ENCODE measurements around the gene RAB11FIP2.

RAB11FIP2 gene

DNA sequence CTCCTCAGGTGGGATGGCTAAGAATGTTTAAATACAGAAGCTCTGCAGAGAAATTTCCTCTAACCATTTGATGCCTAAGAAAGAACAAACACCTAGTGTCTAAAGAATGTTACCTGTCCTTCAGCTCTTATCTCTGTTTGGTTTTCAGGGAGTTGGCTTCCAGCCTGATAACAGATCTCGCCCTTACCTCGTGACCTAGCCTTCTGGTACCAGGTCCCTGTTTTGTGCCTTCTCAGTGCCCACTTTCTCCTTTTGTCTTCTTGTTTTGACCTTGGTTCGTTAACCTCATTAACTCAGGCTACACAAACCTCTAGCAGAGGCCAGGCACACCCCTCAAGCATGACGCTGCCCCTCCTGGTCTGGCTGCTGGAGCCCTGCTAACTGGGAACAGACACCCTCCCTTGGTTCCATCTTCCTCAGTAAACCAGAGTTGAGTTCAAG lies 16.1 kb upstream of the RAB11FIP2 start:
- no peak for TF ChIP-seq ZNF274 (IDR thresholded peaks at IDR 0.05; ENCODE audit: low read depth, low read length)
- TF ChIP-seq YY1 (IDR thresholded peaks at IDR 0.05; ENCODE audit: insufficient read depth, insufficient read length) = no peak
- no peak for TF ChIP-seq SUZ12 (IDR thresholded peaks at IDR 0.05; ENCODE audit: extremely low read depth, insufficient read depth, insufficient read length)
- Histone ChIP-seq H3K9ac (ENCODE audit: insufficient read length, low read depth) (no peak overlapping the region), H3K36me3 (ENCODE audit: insufficient read depth, insufficient read length, low read length) (no peaks in the 10 kb centered on the region), H3K4me1 (ENCODE audit: insufficient read depth, insufficient read length) (no peaks in the 10 kb centered on the region), H3K27me3 (ENCODE audit: insufficient read depth, insufficient read length) (no peaks in the 10 kb centered on the region), H3K9me3 (ENCODE audit: insufficient read depth, low read length) (no peaks in the 10 kb centered on the region), H3K4me3 (ENCODE audit: insufficient read length, low read depth) (no peak overlapping the region)
- no peak for DNase-seq (ENCODE audit: low read depth, low spot score)

DNA sequence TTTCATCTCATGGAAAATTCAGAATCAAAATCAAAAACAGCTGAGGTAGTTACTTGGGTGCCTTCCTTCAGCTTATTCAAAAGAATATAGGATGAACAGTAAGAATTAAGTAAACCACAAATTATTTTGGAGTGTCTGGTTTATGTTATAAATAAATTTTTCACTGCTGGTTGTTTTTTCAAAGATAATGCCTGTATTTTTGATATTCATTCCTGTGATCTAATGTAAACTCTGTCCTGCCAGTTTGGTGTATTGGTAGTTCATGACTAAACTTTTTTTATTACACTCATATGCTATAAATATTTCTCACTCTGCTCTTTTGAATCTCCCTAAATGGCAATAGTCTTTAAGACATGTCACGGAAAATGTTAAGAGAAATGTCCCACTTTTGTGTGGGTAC lies 11.6 kb upstream of the RAB11FIP2 start:
- no peaks in the 10 kb centered on the region for H3K27me3 ChIP-seq (ENCODE audit: insufficient read depth, insufficient read length)
- no peak overlapping the region for H3K9ac ChIP-seq (ENCODE audit: insufficient read length, low read depth)
- TF ChIP-seq ZNF274 (IDR thresholded peaks at IDR 0.05; ENCODE audit: low read depth, low read length) (no peak), YY1 (IDR thresholded peaks at IDR 0.05; ENCODE audit: insufficient read depth, insufficient read length) (no peak), SUZ12 (IDR thresholded peaks at IDR 0.05; ENCODE audit: extremely low read depth, insufficient read depth, insufficient read length) (no peak)
- no peaks in the 10 kb centered on the region for H3K4me1 ChIP-seq (ENCODE audit: insufficient read depth, insufficient read length)
- H3K36me3 ChIP-seq (ENCODE audit: insufficient read depth, insufficient read length, low read length) = no peaks in the 10 kb centered on the region
- H3K9me3 ChIP-seq (ENCODE audit: insufficient read depth, low read length) = no peaks in the 10 kb centered on the region
- no peak overlapping the region for H3K4me3 ChIP-seq (ENCODE audit: insufficient read length, low read depth)
- no peak for DNase-seq (ENCODE audit: low read depth, low spot score)

DNA sequence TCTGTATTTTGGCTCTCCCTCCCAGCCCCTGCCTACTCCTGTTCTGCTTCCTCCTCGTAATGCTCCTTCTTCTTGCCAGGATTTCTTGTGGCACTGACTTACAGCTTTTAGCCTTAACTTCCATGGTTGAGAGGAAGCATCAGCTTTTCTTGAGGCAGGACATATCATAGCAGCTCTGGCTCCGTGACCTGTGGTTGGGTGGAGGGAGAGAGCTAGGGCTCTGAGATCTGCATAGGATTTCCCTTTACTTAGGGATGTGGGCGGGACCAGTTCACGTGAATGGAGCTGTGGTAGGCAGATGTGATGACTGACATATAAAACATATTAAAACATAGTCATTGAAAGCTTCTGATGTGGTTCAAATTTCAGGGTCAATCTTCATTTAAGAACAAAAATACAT lies 10.6 kb upstream of the RAB11FIP2 start:
- no peak overlapping the region for H3K4me3 ChIP-seq (ENCODE audit: insufficient read length, low read depth)
- DNase-seq (ENCODE audit: low read depth, low spot score) = no peak
- no peak for TF ChIP-seq ZNF274 (IDR thresholded peaks at IDR 0.05; ENCODE audit: low read depth, low read length)
- TF ChIP-seq YY1 (IDR thresholded peaks at IDR 0.05; ENCODE audit: insufficient read depth, insufficient read length) = no peak
- TF ChIP-seq SUZ12 (IDR thresholded peaks at IDR 0.05; ENCODE audit: extremely low read depth, insufficient read depth, insufficient read length) = no peak
- H3K4me1 ChIP-seq (ENCODE audit: insufficient read depth, insufficient read length) = no peaks in the 10 kb centered on the region
- no peak overlapping the region for H3K9ac ChIP-seq (ENCODE audit: insufficient read length, low read depth)
- no peaks in the 10 kb centered on the region for H3K9me3 ChIP-seq (ENCODE audit: insufficient read depth, low read length)
- no peaks in the 10 kb centered on the region for H3K36me3 ChIP-seq (ENCODE audit: insufficient read depth, insufficient read length, low read length)
- H3K27me3 ChIP-seq (ENCODE audit: insufficient read depth, insufficient read length) = no peaks in the 10 kb centered on the region

DNA sequence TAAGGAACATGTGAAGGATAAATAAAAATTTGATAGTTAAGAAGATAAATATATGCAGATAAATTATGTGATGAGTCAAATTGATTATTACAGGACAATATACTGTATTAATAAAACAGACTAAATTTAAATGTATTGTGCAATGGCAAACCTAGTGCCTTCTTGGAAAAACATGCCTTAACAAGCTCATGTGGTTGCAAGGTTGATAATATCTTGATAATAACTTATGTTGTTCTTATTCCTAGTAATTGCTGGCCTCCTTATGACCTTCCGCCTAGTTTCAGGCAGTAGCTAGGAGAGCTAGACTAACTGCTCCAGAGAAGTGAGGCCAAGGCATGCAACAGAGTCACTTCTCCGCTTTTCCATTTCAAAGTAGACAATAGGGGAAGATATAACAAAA lies 7.6 kb upstream of the RAB11FIP2 start:
- no peak overlapping the region for H3K4me3 ChIP-seq (ENCODE audit: insufficient read length, low read depth)
- H3K27me3 ChIP-seq (ENCODE audit: insufficient read depth, insufficient read length) = no peaks in the 10 kb centered on the region
- DNase-seq (ENCODE audit: low read depth, low spot score) = no peak
- H3K36me3 ChIP-seq (ENCODE audit: insufficient read depth, insufficient read length, low read length) = no peaks in the 10 kb centered on the region
- TF ChIP-seq YY1 (IDR thresholded peaks at IDR 0.05; ENCODE audit: insufficient read depth, insufficient read length) (no peak), SUZ12 (IDR thresholded peaks at IDR 0.05; ENCODE audit: extremely low read depth, insufficient read depth, insufficient read length) (no peak), ZNF274 (IDR thresholded peaks at IDR 0.05; ENCODE audit: low read depth, low read length) (no peak)
- H3K9ac ChIP-seq (ENCODE audit: insufficient read length, low read depth) = no peak overlapping the region
- H3K9me3 ChIP-seq (ENCODE audit: insufficient read depth, low read length) = no peaks in the 10 kb centered on the region
- no peaks in the 10 kb centered on the region for H3K4me1 ChIP-seq (ENCODE audit: insufficient read depth, insufficient read length)

DNA sequence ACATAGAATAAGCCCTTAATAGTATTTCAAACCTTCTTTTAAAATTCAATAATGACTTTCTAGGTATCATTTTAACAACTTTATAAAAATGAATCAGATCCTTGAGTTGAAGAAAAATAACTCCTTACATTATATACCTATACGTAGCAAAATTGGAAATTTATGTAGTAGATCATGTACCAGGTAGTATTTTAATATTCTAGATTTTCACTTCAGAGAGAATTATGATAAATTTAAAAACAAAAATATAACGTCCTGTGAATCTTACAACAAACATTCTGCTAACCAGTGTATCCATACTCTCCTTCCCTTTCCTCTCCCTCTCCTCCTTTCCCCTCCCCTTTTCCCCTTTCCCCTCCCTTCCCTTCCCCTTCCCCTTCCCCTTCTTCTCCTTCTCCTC lies 6.1 kb upstream of the RAB11FIP2 start:
- Histone ChIP-seq H3K27me3 (ENCODE audit: insufficient read depth, insufficient read length) (no peaks in the 10 kb centered on the region), H3K4me1 (ENCODE audit: insufficient read depth, insufficient read length) (no peaks in the 10 kb centered on the region), H3K9ac (ENCODE audit: insufficient read length, low read depth) (no peak overlapping the region), H3K36me3 (ENCODE audit: insufficient read depth, insufficient read length, low read length) (no peaks in the 10 kb centered on the region), H3K9me3 (ENCODE audit: insufficient read depth, low read length) (no peaks in the 10 kb centered on the region), H3K4me3 (ENCODE audit: insufficient read length, low read depth) (no peak overlapping the region)
- DNase-seq (ENCODE audit: low read depth, low spot score) = no peak
- TF ChIP-seq ZNF274 (IDR thresholded peaks at IDR 0.05; ENCODE audit: low read depth, low read length) (no peak), SUZ12 (IDR thresholded peaks at IDR 0.05; ENCODE audit: extremely low read depth, insufficient read depth, insufficient read length) (no peak)

DNA sequence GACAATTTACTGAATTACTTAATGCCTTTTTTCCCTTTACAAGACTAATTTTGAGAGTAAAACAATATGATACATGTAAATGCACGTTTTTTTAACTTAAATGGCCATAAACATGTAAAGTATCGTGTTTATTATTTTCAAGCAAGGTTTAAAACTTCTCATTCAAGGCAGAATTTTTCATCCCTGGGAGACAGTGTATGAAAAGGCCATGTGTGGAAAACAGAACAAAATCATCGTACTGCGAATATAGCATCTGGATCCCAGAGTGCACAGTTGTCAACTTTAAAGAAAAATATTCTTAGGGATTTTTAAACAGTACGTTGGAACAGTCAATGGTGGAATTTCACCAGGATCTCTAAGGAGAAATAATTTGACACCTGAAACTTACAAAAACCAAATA lies 1.1 kb upstream of the RAB11FIP2 start:
- no peaks in the 10 kb centered on the region for H3K36me3 ChIP-seq (ENCODE audit: insufficient read depth, insufficient read length, low read length)
- no peaks in the 10 kb centered on the region for H3K9me3 ChIP-seq (ENCODE audit: insufficient read depth, low read length)
- no peak overlapping the region for H3K4me3 ChIP-seq (ENCODE audit: insufficient read length, low read depth)
- DNase-seq (ENCODE audit: low read depth, low spot score) = no peak
- no peak overlapping the region for H3K9ac ChIP-seq (ENCODE audit: insufficient read length, low read depth)
- H3K27me3 ChIP-seq (ENCODE audit: insufficient read depth, insufficient read length) = no peaks in the 10 kb centered on the region
- TF ChIP-seq SUZ12 (IDR thresholded peaks at IDR 0.05; ENCODE audit: extremely low read depth, insufficient read depth, insufficient read length) = no peak
- TF ChIP-seq ZNF274 (IDR thresholded peaks at IDR 0.05; ENCODE audit: low read depth, low read length) = no peak
- no peak for TF ChIP-seq YY1 (IDR thresholded peaks at IDR 0.05; ENCODE audit: insufficient read depth, insufficient read length)
- H3K4me1 ChIP-seq (ENCODE audit: insufficient read depth, insufficient read length) = no peaks in the 10 kb centered on the region

DNA sequence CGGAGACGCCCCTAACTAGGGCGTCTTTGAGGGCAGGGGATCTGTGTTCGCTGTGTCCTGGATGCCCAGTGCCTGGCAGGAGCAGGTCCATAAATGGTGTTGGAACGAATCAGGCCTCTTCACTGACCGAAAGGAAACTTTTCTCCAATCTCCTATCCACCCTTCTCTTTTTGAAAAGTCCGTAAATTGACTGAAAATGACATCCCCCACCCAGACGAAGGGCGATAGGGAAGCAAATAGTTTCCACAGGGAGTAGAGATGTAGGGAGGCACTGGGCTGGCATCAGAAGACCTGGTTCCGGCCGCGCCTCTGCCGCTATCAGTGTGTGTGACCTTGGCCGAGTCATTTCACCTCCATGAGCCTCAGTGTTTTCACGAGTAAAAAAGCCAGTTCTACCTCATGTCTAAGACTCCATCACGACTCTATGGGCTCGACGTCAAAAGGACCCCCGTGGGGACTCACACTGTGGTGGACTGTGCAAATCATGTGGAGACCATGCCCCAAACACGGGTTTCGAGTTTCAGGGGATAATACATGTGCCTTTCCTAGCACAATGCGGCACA lies 497 bp upstream of the RAB11FIP2 start:
- Histone ChIP-seq H3K4me1 (ENCODE audit: insufficient read depth, insufficient read length) (no peaks in the 10 kb centered on the region), H3K4me3 (ENCODE audit: insufficient read length, low read depth) (peak overlapping the region; percentile 77), H3K9ac (ENCODE audit: insufficient read length, low read depth) (peak overlapping the region; percentile 79), H3K36me3 (ENCODE audit: insufficient read depth, insufficient read length, low read length) (no peaks in the 10 kb centered on the region), H3K27me3 (ENCODE audit: insufficient read depth, insufficient read length) (no peaks in the 10 kb centered on the region), H3K9me3 (ENCODE audit: insufficient read depth, low read length) (no peaks in the 10 kb centered on the region)
- TF ChIP-seq ZNF274 (IDR thresholded peaks at IDR 0.05; ENCODE audit: low read depth, low read length) (no peak), YY1 (IDR thresholded peaks at IDR 0.05; ENCODE audit: insufficient read depth, insufficient read length) (no peak), SUZ12 (IDR thresholded peaks at IDR 0.05; ENCODE audit: extremely low read depth, insufficient read depth, insufficient read length) (no peak)
- DNase-seq (ENCODE audit: low read depth, low spot score) = no peak

Data from NT2/D1 (cell line).